CD14-positive monocyte (primary cell): ENCODE measurements around the gene TMC7. TPM values are rescaled to one million over a fixed set of nuclear protein-coding genes. Genes with fewer than 3 reads are reported as not detected.

ENCODE experiments used
- DNase-seq, 3 donors: peaks; one replicate each; pipeline ENCODE4 v3.0.0-alpha.2; 2011 to 2022
- H2AFZ ChIP-seq: 2 replicates; pipeline ENCODE4 v1.6.0; 2012; ENCODE audit warnings: mild to moderate bottlenecking, low read depth, low read length, inconsistent platforms; ENCODE audit not compliant: insufficient read depth, poor library complexity, severe bottlenecking
- H3K27ac ChIP-seq, 2 donors: 1 replicate in 1 of 2; 2 replicates in 1 of 2; pipeline ENCODE4 v1.5.1; 2012 to 2013; ENCODE audit warnings: low read length in 2 of 2, control low read depth in 1 of 2, inconsistent platforms in 1 of 2, low read depth in 1 of 2, mild to moderate bottlenecking in 1 of 2
- H3K27me3 ChIP-seq, 2 donors: one replicate each; pipeline versions ENCODE4 v1.6.0 to v1.6.1; 2011 to 2013; ENCODE audit warnings: low read length in 2 of 2; ENCODE audit not compliant: control insufficient read depth in 2 of 2, insufficient read depth in 2 of 2
- H3K36me3 ChIP-seq, 2 donors: replicated peaks in 1 of 2; 1 replicate in 1 of 2; 2 replicates in 1 of 2; pipeline versions ENCODE4 v1.5.1 to v1.6.1; 2012 to 2013; ENCODE audit warnings: low read length in 2 of 2, control low read depth in 1 of 2, inconsistent platforms in 1 of 2, mild to moderate bottlenecking in 1 of 2; ENCODE audit not compliant: insufficient read depth in 2 of 2, control insufficient read depth in 1 of 2
- H3K4me1 ChIP-seq, 2 donors: 1 replicate in 1 of 2; 2 replicates in 1 of 2; pipeline versions ENCODE4 v1.5.1 to v1.6.1; 2012 to 2013; ENCODE audit warnings: low read length in 2 of 2, control low read depth in 1 of 2, inconsistent platforms in 1 of 2, mild to moderate bottlenecking in 1 of 2, moderate library complexity in 1 of 2; ENCODE audit not compliant: insufficient read depth in 2 of 2, control insufficient read depth in 1 of 2
- H3K4me2 ChIP-seq: replicated peaks from 2 replicates; pipeline ENCODE3; 2012; ENCODE audit warnings: low read length, moderate library complexity, mild to moderate bottlenecking; ENCODE audit not compliant: poor library complexity, severe bottlenecking; ENCODE audit errors: extremely low read depth
- H3K4me3 ChIP-seq, 3 experiments: fragments of 200-600 bp in 1 of 3; sonication (generic) in 1 of 3; replicated peaks in 1 of 3; 1 replicate in 2 of 3; 2 replicates in 1 of 3; pipeline ENCODE4 v1.5.1; 2011 to 2013; ENCODE audit warnings: low read length in 3 of 3, mild to moderate bottlenecking in 3 of 3, control low read depth in 2 of 3, low read depth in 2 of 3, inconsistent platforms in 1 of 3, moderate library complexity in 1 of 3
- H3K79me2 ChIP-seq: 2 replicates; pipeline ENCODE4 v1.6.0; 2012; ENCODE audit warnings: mild to moderate bottlenecking, control low read depth, inconsistent platforms, low read length, moderate library complexity; ENCODE audit not compliant: insufficient read depth
- H3K9ac ChIP-seq: 2 replicates; pipeline ENCODE4 v1.6.0; 2017; ENCODE audit warnings: low read length, mild to moderate bottlenecking; ENCODE audit not compliant: insufficient read depth, poor library complexity, severe bottlenecking
- H3K9me3 ChIP-seq, 2 donors: replicated peaks in 1 of 2; 1 replicate in 1 of 2; 2 replicates in 1 of 2; pipeline versions ENCODE4 v1.5.1 to v1.6.1; 2012 to 2013; ENCODE audit warnings: low read length in 2 of 2, control low read depth in 1 of 2; ENCODE audit not compliant: control insufficient read depth in 1 of 2, insufficient read depth in 1 of 2
- H4K20me1 ChIP-seq: 2 replicates; pipeline ENCODE4 v1.6.0; 2012; ENCODE audit warnings: mild to moderate bottlenecking, low read length, control low read depth, moderate library complexity; ENCODE audit not compliant: insufficient read depth
- H3K27ac Mint-ChIP-seq, 7 donors: one replicate each; pipeline ENCODE4 v1.8.0; 2020; ENCODE audit warnings: mild to moderate bottlenecking in 7 of 7, mixed read lengths in 7 of 7, moderate library complexity in 6 of 7, inconsistent platforms in 2 of 7
- H3K27me3 Mint-ChIP-seq, 3 donors: one replicate each; pipeline ENCODE4 v1.8.0; 2021 to 2022; ENCODE audit warnings: low read depth in 3 of 3, mild to moderate bottlenecking in 3 of 3, mixed read lengths in 3 of 3, moderate library complexity in 3 of 3, inconsistent platforms in 1 of 3
- H3K36me3 Mint-ChIP-seq, 2 donors: one replicate each; pipeline ENCODE4 v1.8.0; 2020; ENCODE audit warnings: mixed read lengths in 2 of 2, inconsistent platforms in 1 of 2, mild to moderate bottlenecking in 1 of 2
- H3K4me1 Mint-ChIP-seq: one replicate; pipeline ENCODE4 v1.8.0; 2020; ENCODE audit warnings: mild to moderate bottlenecking, mixed read lengths
- H3K4me3 Mint-ChIP-seq, 2 donors: one replicate each; pipeline ENCODE4 v1.8.0; 2020; ENCODE audit warnings: mild to moderate bottlenecking in 2 of 2, mixed read lengths in 2 of 2, moderate library complexity in 1 of 2
- H3K9me3 Mint-ChIP-seq, 7 donors: one replicate each; pipeline ENCODE4 v1.8.0; 2020 to 2022; ENCODE audit warnings: mixed read lengths in 7 of 7, mild to moderate bottlenecking in 6 of 7, moderate library complexity in 6 of 7, inconsistent platforms in 2 of 7
- WGBS: methylation state at CpG from one replicate; pipeline ENCODE4 v1.1.5; 2013; ENCODE audit warnings: missing lambda C conversion rate; ENCODE audit not compliant: insufficient coverage; 5-methylcytosine and 5-hydroxymethylcytosine counted together
- intact Hi-C, 2 donors: fragments of 100-400 bp; cut with micrococcal nuclease; formaldehyde crosslinking; loops; one replicate each; pipeline versions ENCODE4 v1.15.0 to v1.15.1; 2023
- polyA plus RNA-seq, 3 donors: library from polyadenylated mRNA; depleted of rRNA in 1 of 3; unstranded in 2 of 3; stranded (reverse) in 1 of 3; fragments of 300-500 nt in 2 of 3; fragments of >200 nt in 1 of 3; fragmentation: Illumina TruSeq in 2 of 3; gene quantifications; 1 replicate in 2 of 3; 2 replicates in 1 of 3; pipeline ENCODE4 v1.2.3, GENCODE V29; 2012 to 2021
- TF ChIP-seq, protein P1 (sequence below): fragments of 200-600 bp; IDR thresholded peaks from one replicate; pipeline ENCODE4 v1.8.0; 2022; ENCODE audit warnings: antibody characterized with exemption, mild to moderate bottlenecking

The TMC7 gene
- polyA plus RNA-seq, 3 donors: not detected

DNA sequence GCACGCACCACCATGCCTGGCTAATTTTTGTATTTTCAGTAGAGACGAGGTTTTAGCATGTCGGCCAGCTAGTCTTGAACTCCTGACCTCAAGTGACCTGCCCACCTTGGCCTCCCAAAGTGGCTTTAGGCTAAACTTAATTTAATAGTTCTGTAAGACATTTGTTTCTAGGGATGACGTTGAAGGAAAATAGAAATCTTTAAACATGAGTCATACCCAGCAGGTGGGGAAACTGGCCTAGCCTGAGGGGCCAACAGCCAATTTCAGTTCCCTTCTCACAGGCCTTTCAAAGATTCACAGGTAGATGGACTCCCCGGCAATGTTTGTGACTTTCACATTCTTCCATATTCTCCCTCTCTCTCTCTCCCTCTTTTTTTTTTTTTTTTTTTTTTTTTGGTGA, 111.9 kb downstream of the TMC7 start:
- peaks cover 3 to 6% of the 10 kb centered on the region in 2 donors for H3K4me1 ChIP-seq
- TF ChIP-seq, protein P1, sequence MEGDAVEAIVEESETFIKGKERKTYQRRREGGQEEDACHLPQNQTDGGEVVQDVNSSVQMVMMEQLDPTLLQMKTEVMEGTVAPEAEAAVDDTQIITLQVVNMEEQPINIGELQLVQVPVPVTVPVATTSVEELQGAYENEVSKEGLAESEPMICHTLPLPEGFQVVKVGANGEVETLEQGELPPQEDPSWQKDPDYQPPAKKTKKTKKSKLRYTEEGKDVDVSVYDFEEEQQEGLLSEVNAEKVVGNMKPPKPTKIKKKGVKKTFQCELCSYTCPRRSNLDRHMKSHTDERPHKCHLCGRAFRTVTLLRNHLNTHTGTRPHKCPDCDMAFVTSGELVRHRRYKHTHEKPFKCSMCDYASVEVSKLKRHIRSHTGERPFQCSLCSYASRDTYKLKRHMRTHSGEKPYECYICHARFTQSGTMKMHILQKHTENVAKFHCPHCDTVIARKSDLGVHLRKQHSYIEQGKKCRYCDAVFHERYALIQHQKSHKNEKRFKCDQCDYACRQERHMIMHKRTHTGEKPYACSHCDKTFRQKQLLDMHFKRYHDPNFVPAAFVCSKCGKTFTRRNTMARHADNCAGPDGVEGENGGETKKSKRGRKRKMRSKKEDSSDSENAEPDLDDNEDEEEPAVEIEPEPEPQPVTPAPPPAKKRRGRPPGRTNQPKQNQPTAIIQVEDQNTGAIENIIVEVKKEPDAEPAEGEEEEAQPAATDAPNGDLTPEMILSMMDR: no peak
- Mint-ChIP-seq H3K4me3 (no peak overlapping the region), H3K27me3 (peaks cover 2 to 14% (median 13%) of the 10 kb centered on the region in 3 donors), H3K4me1 (peaks cover 18% of the 10 kb centered on the region), H3K27ac (peak overlapping the region in 1 of 7 donors; percentile 56), H3K9me3 (peaks cover 7 to 17% (median 13%) of the 10 kb centered on the region in 7 donors), H3K36me3 (no peaks in the 10 kb centered on the region)
- H3K27ac ChIP-seq: no peak overlapping the region
- no peak overlapping the region for H3K4me3 ChIP-seq
- peak in 1 of 3 donors; percentile 25 for DNase-seq
- no peaks in the 10 kb centered on the region for H3K36me3 ChIP-seq
- H2AFZ ChIP-seq: no peak overlapping the region
- no peak overlapping the region for H3K4me2 ChIP-seq
- WGBS: 100% methylated on average over 2 of the region's 5 CpGs
- H3K79me2 ChIP-seq: no peaks in the 10 kb centered on the region
- peaks cover 0 to 8% of the 10 kb centered on the region in 2 donors for H3K9me3 ChIP-seq
- no peaks in the 10 kb centered on the region for H3K27me3 ChIP-seq
- no peaks in the 10 kb centered on the region for H4K20me1 ChIP-seq
- no peak overlapping the region for H3K9ac ChIP-seq
- intact Hi-C loops: loop anchor here in 1 of 2 donors (5.0 kb wide), 1 partner anchor 37 kb away; no protein-coding TSS in a partner anchor

DNA sequence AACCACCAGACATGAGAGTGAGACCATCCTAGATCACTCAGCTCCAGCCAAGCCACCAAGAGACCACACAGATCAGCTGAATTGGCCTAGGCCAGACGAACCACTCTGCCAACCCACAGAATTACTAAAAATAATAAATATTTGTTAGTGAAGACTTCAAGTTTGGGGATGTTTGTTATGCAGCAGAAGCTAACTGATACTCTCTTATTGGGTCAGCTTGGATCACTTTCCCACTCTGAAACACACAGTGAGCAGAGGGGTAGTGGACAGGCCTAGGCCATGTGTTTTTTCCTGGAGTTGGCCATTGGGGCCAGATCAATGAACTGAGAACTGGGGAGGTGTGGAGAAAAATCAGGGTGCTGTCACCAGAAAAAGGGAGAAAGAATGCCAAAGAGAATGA, 114.4 kb downstream of the TMC7 start:
- Mint-ChIP-seq H3K4me1 (peaks cover 11% of the 10 kb centered on the region), H3K27me3 (peaks cover 0 to 14% (median 10%) of the 10 kb centered on the region in 3 donors), H3K4me3 (no peak overlapping the region), H3K27ac (no peak overlapping the region), H3K36me3 (no peaks in the 10 kb centered on the region), H3K9me3 (peaks cover 3 to 10% (median 7%) of the 10 kb centered on the region in 7 donors)
- intact Hi-C loops: loop anchor here in 1 of 2 donors (5.0 kb wide), 1 partner anchor 34 kb away; no protein-coding TSS in a partner anchor
- Histone ChIP-seq H3K4me2 (no peak overlapping the region), H2AFZ (no peak overlapping the region), H3K27me3 (no peaks in the 10 kb centered on the region), H3K36me3 (no peaks in the 10 kb centered on the region), H3K4me1 (peaks cover 3 to 6% of the 10 kb centered on the region in 2 donors), H3K9ac (no peak overlapping the region), H3K27ac (no peak overlapping the region), H3K4me3 (no peak overlapping the region), H3K79me2 (no peaks in the 10 kb centered on the region), H3K9me3 (peaks cover 0 to 5% of the 10 kb centered on the region in 2 donors), H4K20me1 (no peaks in the 10 kb centered on the region)
- DNase-seq: no peak
- TF ChIP-seq, protein P1: no peak
- WGBS: no CpG with 5 or more reads among the region's 1 CpG
